Stimulated activated CD4-positive, alpha-beta T cell treated with anti-CD3 and anti-CD28 coated beads, Interleukin-1b, Interleukin-23, amount 100 ng/mL, for 24 hours (primary cell): ENCODE results near the gene PDC.
"Not testable (repeated sequence)": the region's sequence is repeated elsewhere in the genome, so short reads cannot be mapped to it uniquely, and the experiment has no call there.

Source experiments
- DNase-seq, 4 experiments: peaks; one replicate each; pipeline ENCODE4 v3.0.0-alpha.2; 2020; ENCODE audit warnings: low read depth in 4 of 4, low spot score in 1 of 4

The PDC gene

GRCh38 chr1:186403632-186404031, 57.3 kb downstream of the PDC start:
- DNase-seq: no peak

GRCh38 chr1:186401446-186401845, 59.5 kb downstream of the PDC start:
- DNase-seq: not testable (repeated sequence)
